GM23338 (cell line): ENCODE measurements around the gene LRRC73.
"Not testable (repeated sequence)": the region's sequence is repeated elsewhere in the genome, so short reads cannot be mapped to it uniquely, and the experiment has no call there.

ENCODE experiments used
- CREB1 ChIP-seq: fragments of 250-450 bp; sonication (Bioruptor Pico); IDR thresholded peaks from 2 replicates; pipeline ENCODE4 v1.5.0; 2020; ENCODE audit warnings: low read depth, mild to moderate bottlenecking, moderate library complexity
- CTCF ChIP-seq, 2 experiments: fragments of 200-600 bp in 1 of 2; sonication (generic) in 1 of 2; conservative IDR thresholded peaks; 2 replicates each; pipeline versions ENCODE4 v1.5.1 to v1.6.1; 2016 to 2017; ENCODE audit warnings: antibody characterized with exemption in 2 of 2, low read depth in 2 of 2, mild to moderate bottlenecking in 2 of 2, moderate library complexity in 1 of 2
- ETS1 ChIP-seq: IDR thresholded peaks from 2 replicates; pipeline ENCODE4 v1.6.1; 2016; ENCODE audit warnings: antibody characterized with exemption
- EZH2 ChIP-seq: fragments of 200-600 bp; sonication (generic); IDR thresholded peaks from one replicate; pipeline ENCODE4 v1.8.0; 2017; ENCODE audit warnings: antibody characterized with exemption, mild to moderate bottlenecking, low read depth; ENCODE audit not compliant: unreplicated experiment
- EZH2phosphoT487 ChIP-seq: fragments of 200-600 bp; sonication (generic); IDR thresholded peaks from one replicate; pipeline ENCODE4 v1.8.1; 2018; ENCODE audit warnings: antibody characterized with exemption; ENCODE audit not compliant: unreplicated experiment
- POLR2AphosphoS5 ChIP-seq: IDR thresholded peaks from 2 replicates; pipeline ENCODE4 v1.6.1; 2016; ENCODE audit warnings: antibody characterized with exemption, low read depth
- REST ChIP-seq: IDR thresholded peaks from one replicate; pipeline ENCODE4 v1.6.1; 2018; ENCODE audit warnings: antibody characterized with exemption; ENCODE audit not compliant: unreplicated experiment
- STAT1 ChIP-seq: IDR thresholded peaks from one replicate; pipeline ENCODE4 v1.6.1; 2016; ENCODE audit warnings: antibody characterized with exemption; ENCODE audit not compliant: unreplicated experiment

DNA sequence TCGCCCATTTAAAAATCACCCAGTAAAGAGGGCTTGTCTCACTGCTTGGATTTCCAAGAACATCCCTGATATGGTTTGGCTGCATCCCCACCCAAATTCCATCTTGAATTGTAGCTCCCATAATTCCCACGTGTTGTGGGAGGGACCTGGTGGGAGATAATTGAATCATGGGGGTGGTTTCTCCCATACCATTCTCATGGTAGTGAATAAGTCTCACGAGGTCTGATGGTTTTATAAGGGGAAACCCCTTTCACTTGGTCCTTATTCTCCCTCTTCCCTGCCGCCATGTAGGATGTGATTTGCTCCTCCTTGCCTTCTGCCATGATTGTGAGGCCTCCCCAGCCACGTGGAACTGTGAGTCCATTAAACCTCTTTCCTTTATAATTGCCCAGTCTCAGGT is 42.9 kb downstream of the LRRC73 start:
- TF ChIP-seq CTCF (conservative IDR thresholded peaks at IDR 0.05; ENCODE audit: low read depth in 2 of 2); EZH2; POLR2AphosphoS5; REST; EZH2phosphoT487; CREB1 (CRISPR knock-in tag); STAT1; ETS1: not testable (repeated sequence)
